HEK293T (cell line): Measurements from ENCODE around the gene GNB2.
"Not testable (repeated sequence)": the region's sequence is repeated elsewhere in the genome, so short reads cannot be mapped to it uniquely, and the experiment has no call there.

Experiments
- CTCF ChIA-PET: fragments of 350-600 bp; formaldehyde crosslinking; extraction: SDS; loops from one replicate; lab custom pipeline; 2021; ENCODE audit warnings: antibody characterized with exemption, inconsistent platforms; lab: Yijun Ruan, JAX
- POLR2A ChIA-PET: fragments of 350-600 bp; formaldehyde crosslinking; extraction: SDS; loops from one replicate; lab custom pipeline; 2020; ENCODE audit warnings: antibody characterized with exemption, inconsistent platforms; lab: Yijun Ruan, JAX
- DNase-seq: peaks from one replicate; pipeline ENCODE4 v3.0.0; 2012; ENCODE audit warnings: mixed read lengths; ENCODE audit errors: extremely low spot score
- ARNT ChIP-seq: fragments of 450-650 bp; IDR thresholded peaks from 2 replicates; pipeline ENCODE4 v1.6.1; 2017; ENCODE audit warnings: mild to moderate bottlenecking
- BHLHE40 ChIP-seq: fragments of 450-650 bp; IDR thresholded peaks from 2 replicates; pipeline ENCODE4 v1.6.1; 2016; ENCODE audit warnings: mild to moderate bottlenecking, moderate library complexity, borderline replicate concordance
- CTBP1 ChIP-seq: fragments of 450-650 bp; IDR thresholded peaks from 2 replicates; pipeline ENCODE4 v1.6.1; 2016; ENCODE audit warnings: borderline replicate concordance
- ELF4 ChIP-seq: fragments of 450-650 bp; IDR thresholded peaks from 2 replicates; pipeline ENCODE4 v1.6.1; 2017; ENCODE audit warnings: antibody characterized with exemption
- FOXA1 ChIP-seq: fragments of 450-650 bp; IDR thresholded peaks from 2 replicates; pipeline ENCODE4 v1.6.1; 2016; ENCODE audit warnings: mild to moderate bottlenecking
- FOXK2 ChIP-seq: fragments of 450-650 bp; IDR thresholded peaks from 2 replicates; pipeline ENCODE4 v1.6.1; 2016; ENCODE audit warnings: mild to moderate bottlenecking
- FOXM1 ChIP-seq: fragments of 450-650 bp; IDR thresholded peaks from 2 replicates; pipeline ENCODE4 v1.6.1; 2017; ENCODE audit warnings: mild to moderate bottlenecking, borderline replicate concordance
- HDGF ChIP-seq: fragments of 450-650 bp; IDR thresholded peaks from 2 replicates; pipeline ENCODE4 v1.6.1; 2017; ENCODE audit warnings: antibody characterized with exemption, borderline replicate concordance
- L3MBTL2 ChIP-seq: fragments of 450-650 bp; conservative IDR thresholded peaks from 2 replicates; pipeline ENCODE4 v1.6.1; 2016; ENCODE audit warnings: mild to moderate bottlenecking
- LEF1 ChIP-seq: fragments of 450-650 bp; IDR thresholded peaks from 2 replicates; pipeline ENCODE4 v1.6.1; 2017; ENCODE audit warnings: mild to moderate bottlenecking, borderline replicate concordance
- NFRKB ChIP-seq: fragments of 450-650 bp; IDR thresholded peaks from 2 replicates; pipeline ENCODE4 v1.6.1; 2016; ENCODE audit warnings: mild to moderate bottlenecking, moderate library complexity
- PKNOX1 ChIP-seq: fragments of 450-650 bp; IDR thresholded peaks from 2 replicates; pipeline ENCODE4 v1.6.1; 2016
- SP1 ChIP-seq: fragments of 450-650 bp; IDR thresholded peaks from 2 replicates; pipeline ENCODE4 v1.6.1; 2017
- SUZ12 ChIP-seq: fragments of 450-650 bp; IDR thresholded peaks from 2 replicates; pipeline ENCODE4 v1.6.1; 2016; ENCODE audit warnings: mild to moderate bottlenecking
- TARDBP ChIP-seq: fragments of 450-650 bp; IDR thresholded peaks from 2 replicates; pipeline ENCODE4 v1.6.1; 2016
- ZNF384 ChIP-seq: fragments of 450-650 bp; IDR thresholded peaks from 2 replicates; pipeline ENCODE4 v1.6.1; 2016

GNB2 gene

GRCh38 chr7:100692578-100692961 is 19.0 kb downstream of the GNB2 start:
- TF ChIP-seq FOXM1: no peak
- no peak for TF ChIP-seq FOXK2
- TF ChIP-seq HDGF: no peak
- TF ChIP-seq ZNF384: no peak
- TF ChIP-seq ARNT: no peak
- no peak for TF ChIP-seq ELF4
- TF ChIP-seq FOXA1: no peak
- no peak for TF ChIP-seq CTBP1
- TF ChIP-seq SP1: no peak
- TF ChIP-seq L3MBTL2: no peak
- TF ChIP-seq BHLHE40: no peak
- TF ChIP-seq PKNOX1: no peak
- TF ChIP-seq SUZ12: no peak
- TF ChIP-seq NFRKB: no peak
- no peak for TF ChIP-seq LEF1
- TF ChIP-seq TARDBP: no peak
- DNase-seq: no peak
- ChIA-PET POLR2A (interaction anchor here (0.9 to 6.5 kb wide), 7 partner anchors 9 to 263 kb away, joined by 3 to 61 read pairs (median 5); partner anchors contain the start of genes FBXO24, MOSPD3 and POP7), CTCF (interaction anchor here (0.6 to 2.1 kb wide), 8 partner anchors 12 to 134 kb away, joined by 3 to 14 read pairs (median 4); partner anchors contain the start of genes MOSPD3 and POP7)

- POLR2A ChIA-PET: interaction anchor here (0.6 to 6.5 kb wide), 8 partner anchors 8 to 159 kb away, joined by 3 to 61 read pairs (median 4); partner anchors contain the start of genes FBXO24, MOSPD3, POP7 and SLC12A9
- TF ChIP-seq ARNT: no peak
- TF ChIP-seq PKNOX1: no peak
- no peak for TF ChIP-seq FOXA1
- no peak for TF ChIP-seq CTBP1
- TF ChIP-seq HDGF: no peak
- TF ChIP-seq BHLHE40: no peak
- no peak for TF ChIP-seq L3MBTL2
- TF ChIP-seq FOXM1: no peak
- TF ChIP-seq ZNF384: no peak
- TF ChIP-seq SUZ12: no peak
- TF ChIP-seq SP1: no peak
- no peak for TF ChIP-seq FOXK2
- TF ChIP-seq NFRKB: no peak
- no peak for TF ChIP-seq TARDBP
- no peak for TF ChIP-seq LEF1
- CTCF ChIA-PET: interaction anchor here (0.5 to 2.1 kb wide), 8 partner anchors 12 to 134 kb away, joined by 3 to 14 read pairs (median 4); partner anchors contain the start of genes MOSPD3 and POP7
- DNase-seq: peak; percentile 42
These were observed 20.0 kb downstream of the GNB2 start for GRCh38 chr7:100693312-100694097.

GRCh38 chr7:100694098-100694745 is 20.7 kb downstream of the GNB2 start, which contains the start of gene GIGYF1:
Gene GIGYF1, minus strand, starts transcription at chr7:100694250. Its CDS starts 6,012 bp downstream, at chr7:100688238.
- DNase-seq: peak; percentile 82
- POLR2A ChIA-PET: interaction anchor here (0.6 to 6.5 kb wide), 7 partner anchors 9 to 158 kb away, joined by 3 to 61 read pairs (median 4); partner anchors contain the start of genes FBXO24, MOSPD3, POP7 and SLC12A9
- CTCF ChIA-PET: interaction anchor here (0.5 kb wide), 1 partner anchor 32 kb away, joined by 3 read pairs; no protein-coding TSS in a partner anchor
- TF ChIP-seq FOXM1: no peak
- peak; percentile 97 for TF ChIP-seq L3MBTL2

- CTCF ChIA-PET: interaction anchor here (2.5 kb wide), 1 partner anchor 9 kb away, joined by 17 read pairs; the partner anchor contains the start of gene POP7
- no peak for DNase-seq
- POLR2A ChIA-PET: interaction anchor here (1.2 to 6.5 kb wide), 2 partner anchors 9 to 156 kb away, joined by 3 to 61 read pairs; partner anchors contain the start of genes POP7 and SLC12A9
- TF ChIP-seq ARNT (no peak), ZNF384 (no peak), FOXM1 (no peak), BHLHE40 (no peak), SP1 (no peak), FOXA1 (no peak), TARDBP (no peak), NFRKB (no peak), HDGF (no peak), PKNOX1 (no peak), FOXK2 (no peak), CTBP1 (no peak), LEF1 (no peak), SUZ12 (no peak)
These were observed 22.6 kb downstream of the GNB2 start for GRCh38 chr7:100696123-100696521.

GRCh38 chr7:100699018-100699417 is 25.5 kb downstream of the GNB2 start:
- ChIA-PET CTCF (interaction anchor here (1.2 kb wide), 1 partner anchor 135 kb away, joined by 6 read pairs; no protein-coding TSS in a partner anchor), POLR2A (no interaction called here)
- TF ChIP-seq L3MBTL2: no peak
- TF ChIP-seq ARNT: no peak
- TF ChIP-seq FOXA1: no peak
- DNase-seq: no peak

- POLR2A ChIA-PET: interaction anchor here (1.4 kb wide), 1 partner anchor 151 kb away, joined by 5 read pairs; the partner anchor contains the start of gene SLC12A9
- CTCF ChIA-PET, DNase-seq: not testable (repeated sequence)
These were observed 27.5 kb downstream of the GNB2 start for GRCh38 chr7:100701089-100701488.
